Liver (tissue), 9 donors: Measurements from ENCODE around the gene ABHD12. TPM values are rescaled to one million over a fixed set of nuclear protein-coding genes. Genes with fewer than 3 reads are reported as not detected.

Experiments used
- DNase-seq: peaks from one replicate; pipeline ENCODE4 v3.0.0-alpha.2; 2017; ENCODE audit warnings: low spot score
- H3K27ac ChIP-seq, 2 donors: one replicate each; pipeline ENCODE4 v1.7.0; 2013; ENCODE audit warnings: inconsistent platforms in 2 of 2, low read length in 2 of 2, control low read depth in 1 of 2, low read depth in 1 of 2, mild to moderate bottlenecking in 1 of 2
- H3K27me3 ChIP-seq, 4 donors: one replicate each; pipeline versions ENCODE4 v1.6.1 to v1.7.0; 2013; ENCODE audit warnings: low read length in 3 of 4, inconsistent platforms in 1 of 4, mild to moderate bottlenecking in 1 of 4, moderate library complexity in 1 of 4; ENCODE audit not compliant: control insufficient read depth in 4 of 4, insufficient read depth in 4 of 4
- H3K36me3 ChIP-seq, 4 donors: one replicate each; pipeline versions ENCODE4 v1.6.1 to v1.7.0; 2013; ENCODE audit warnings: low read length in 3 of 4, mild to moderate bottlenecking in 3 of 4, low read depth in 1 of 4, moderate library complexity in 1 of 4; ENCODE audit not compliant: control insufficient read depth in 4 of 4, insufficient read depth in 3 of 4
- H3K4me1 ChIP-seq, 4 donors: one replicate each; pipeline versions ENCODE4 v1.6.1 to v1.7.0; 2013; ENCODE audit warnings: low read length in 3 of 4, mild to moderate bottlenecking in 3 of 4, moderate library complexity in 1 of 4; ENCODE audit not compliant: control insufficient read depth in 4 of 4, insufficient read depth in 4 of 4
- H3K4me3 ChIP-seq, 3 donors: one replicate each; pipeline versions ENCODE4 v1.6.1 to v1.7.0; 2013; ENCODE audit warnings: low read length in 3 of 3, control low read depth in 1 of 3, low read depth in 1 of 3, mild to moderate bottlenecking in 1 of 3
- H3K9ac ChIP-seq, 2 donors: one replicate each; pipeline ENCODE4 v1.7.0; 2013; ENCODE audit warnings: low read length in 2 of 2, mild to moderate bottlenecking in 2 of 2, moderate library complexity in 2 of 2, control low read depth in 1 of 2, low read depth in 1 of 2
- H3K9me3 ChIP-seq, 4 donors: one replicate each; pipeline versions ENCODE4 v1.6.1 to v1.7.0; 2013; ENCODE audit warnings: low read length in 3 of 4; ENCODE audit not compliant: control insufficient read depth in 4 of 4
- ATF3 ChIP-seq: IDR thresholded peaks from 2 replicates; pipeline ENCODE4 v1.6.1; 2016; ENCODE audit warnings: antibody characterized with exemption
- EGR1 ChIP-seq, 2 donors: IDR thresholded peaks; 2 replicates each; pipeline ENCODE4 v1.6.1; 2016 to 2018; ENCODE audit warnings: antibody characterized with exemption in 2 of 2, low read depth in 2 of 2
- FOXA1 ChIP-seq: IDR thresholded peaks from 2 replicates; pipeline ENCODE4 v1.6.1; 2016; ENCODE audit warnings: antibody characterized with exemption
- FOXA2 ChIP-seq: IDR thresholded peaks from 2 replicates; pipeline ENCODE4 v1.6.1; 2016; ENCODE audit warnings: antibody characterized with exemption
- GABPA ChIP-seq, 2 donors: IDR thresholded peaks in 1 of 2; conservative IDR thresholded peaks in 1 of 2; 2 replicates each; pipeline ENCODE4 v1.6.1; 2016; ENCODE audit warnings: antibody characterized with exemption in 2 of 2, mild to moderate bottlenecking in 1 of 2, moderate library complexity in 1 of 2
- HNF4A ChIP-seq, 2 donors: conservative IDR thresholded peaks; 2 replicates each; pipeline ENCODE4 v1.6.1; 2016; ENCODE audit warnings: antibody characterized with exemption in 2 of 2, mild to moderate bottlenecking in 2 of 2
- HNF4G ChIP-seq: IDR thresholded peaks from 2 replicates; pipeline ENCODE4 v1.6.1; 2016; ENCODE audit warnings: antibody characterized with exemption
- JUND ChIP-seq, 2 donors: IDR thresholded peaks; 2 replicates each; pipeline ENCODE4 v1.6.1; 2016; ENCODE audit warnings: antibody characterized with exemption in 2 of 2
- MAX ChIP-seq: IDR thresholded peaks from 2 replicates; pipeline ENCODE4 v1.6.1; 2016; ENCODE audit warnings: antibody characterized with exemption
- NR2F2 ChIP-seq: IDR thresholded peaks from 2 replicates; pipeline ENCODE4 v1.6.1; 2016; ENCODE audit warnings: antibody characterized with exemption
- RAD21 ChIP-seq, 2 donors: IDR thresholded peaks; 2 replicates each; pipeline ENCODE4 v1.6.1; 2016; ENCODE audit warnings: antibody characterized with exemption in 2 of 2, mild to moderate bottlenecking in 2 of 2
- RXRA ChIP-seq, 2 donors: IDR thresholded peaks; 2 replicates each; pipeline ENCODE4 v1.6.1; 2017 to 2018; ENCODE audit warnings: antibody characterized with exemption in 2 of 2, mild to moderate bottlenecking in 1 of 2
- SP1 ChIP-seq: IDR thresholded peaks from 2 replicates; pipeline ENCODE4 v1.6.1; 2018; ENCODE audit warnings: antibody characterized with exemption, mild to moderate bottlenecking
- TAF1 ChIP-seq: conservative IDR thresholded peaks from 2 replicates; pipeline ENCODE4 v1.6.1; 2016; ENCODE audit warnings: antibody characterized with exemption, mild to moderate bottlenecking
- YY1 ChIP-seq: IDR thresholded peaks from 2 replicates; pipeline ENCODE4 v1.6.1; 2016; ENCODE audit warnings: antibody characterized with exemption, mild to moderate bottlenecking
- WGBS: extraction: QIAGEN DNeasy Blood & Tissue Kit; methylation state at CpG from one replicate; pipeline ENCODE4 v1.1.7; 2013; 5-methylcytosine and 5-hydroxymethylcytosine counted together
- polyA plus RNA-seq, 2 donors: library from polyadenylated mRNA; stranded (reverse) in 1 of 2; unstranded in 1 of 2; fragments of 200-250 nt in 1 of 2; fragments of >200 nt in 1 of 2; fragmentation: Nextera tagmentation in 1 of 2; extraction: Ambion mirVana in 1 of 2; gene quantifications; one replicate each; pipeline versions ENCODE4 v1.2.1 to v1.2.3, GENCODE V29; 2013 to 2015
- total RNA-seq, 2 donors: library from RNA; depleted of rRNA; stranded (reverse); fragments of >200 nt; gene quantifications; one replicate each; pipeline ENCODE4 v1.2.3, GENCODE V29; 2014
- TF ChIP-seq, protein P1 (sequence below): fragments of 150-350 bp; IDR thresholded peaks from 2 replicates; pipeline ENCODE4 v1.5.1; 2017; ENCODE audit warnings: improper control_type of control experiment, low read depth, low read length; ENCODE audit not compliant: missing input control
- TF ChIP-seq, protein P2 (sequence below): IDR thresholded peaks from 2 replicates; pipeline ENCODE4 v1.6.1; 2016; ENCODE audit warnings: antibody characterized with exemption
- TF ChIP-seq, protein P3 (sequence below): IDR thresholded peaks from 2 replicates; pipeline ENCODE4 v1.6.1; 2016; ENCODE audit warnings: antibody characterized with exemption, mild to moderate bottlenecking
- donor health status: healthy.
- donor health status: healthy.
- donor health status: healthy.
- donor health status: healthy.
- donor health status: healthy.

Gene ABHD12
- total and polyA plus RNA-seq, 4 donors: 11.1 to 15.4 (median 12.9) TPM

GRCh38 chr20:25281541-25281991, 109.1 kb downstream of the ABHD12 start:
- H3K27me3 ChIP-seq: no peaks in the 10 kb centered on the region
- no peak overlapping the region for H3K9ac ChIP-seq
- TF ChIP-seq, protein P1, sequence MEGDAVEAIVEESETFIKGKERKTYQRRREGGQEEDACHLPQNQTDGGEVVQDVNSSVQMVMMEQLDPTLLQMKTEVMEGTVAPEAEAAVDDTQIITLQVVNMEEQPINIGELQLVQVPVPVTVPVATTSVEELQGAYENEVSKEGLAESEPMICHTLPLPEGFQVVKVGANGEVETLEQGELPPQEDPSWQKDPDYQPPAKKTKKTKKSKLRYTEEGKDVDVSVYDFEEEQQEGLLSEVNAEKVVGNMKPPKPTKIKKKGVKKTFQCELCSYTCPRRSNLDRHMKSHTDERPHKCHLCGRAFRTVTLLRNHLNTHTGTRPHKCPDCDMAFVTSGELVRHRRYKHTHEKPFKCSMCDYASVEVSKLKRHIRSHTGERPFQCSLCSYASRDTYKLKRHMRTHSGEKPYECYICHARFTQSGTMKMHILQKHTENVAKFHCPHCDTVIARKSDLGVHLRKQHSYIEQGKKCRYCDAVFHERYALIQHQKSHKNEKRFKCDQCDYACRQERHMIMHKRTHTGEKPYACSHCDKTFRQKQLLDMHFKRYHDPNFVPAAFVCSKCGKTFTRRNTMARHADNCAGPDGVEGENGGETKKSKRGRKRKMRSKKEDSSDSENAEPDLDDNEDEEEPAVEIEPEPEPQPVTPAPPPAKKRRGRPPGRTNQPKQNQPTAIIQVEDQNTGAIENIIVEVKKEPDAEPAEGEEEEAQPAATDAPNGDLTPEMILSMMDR: no peak
- TF ChIP-seq YY1: no peak
- no peak for TF ChIP-seq JUND (IDR thresholded peaks at IDR 0.05)
- no peak for TF ChIP-seq NR2F2
- no peak for TF ChIP-seq RXRA (IDR thresholded peaks at IDR 0.05)
- TF ChIP-seq, protein P2, sequence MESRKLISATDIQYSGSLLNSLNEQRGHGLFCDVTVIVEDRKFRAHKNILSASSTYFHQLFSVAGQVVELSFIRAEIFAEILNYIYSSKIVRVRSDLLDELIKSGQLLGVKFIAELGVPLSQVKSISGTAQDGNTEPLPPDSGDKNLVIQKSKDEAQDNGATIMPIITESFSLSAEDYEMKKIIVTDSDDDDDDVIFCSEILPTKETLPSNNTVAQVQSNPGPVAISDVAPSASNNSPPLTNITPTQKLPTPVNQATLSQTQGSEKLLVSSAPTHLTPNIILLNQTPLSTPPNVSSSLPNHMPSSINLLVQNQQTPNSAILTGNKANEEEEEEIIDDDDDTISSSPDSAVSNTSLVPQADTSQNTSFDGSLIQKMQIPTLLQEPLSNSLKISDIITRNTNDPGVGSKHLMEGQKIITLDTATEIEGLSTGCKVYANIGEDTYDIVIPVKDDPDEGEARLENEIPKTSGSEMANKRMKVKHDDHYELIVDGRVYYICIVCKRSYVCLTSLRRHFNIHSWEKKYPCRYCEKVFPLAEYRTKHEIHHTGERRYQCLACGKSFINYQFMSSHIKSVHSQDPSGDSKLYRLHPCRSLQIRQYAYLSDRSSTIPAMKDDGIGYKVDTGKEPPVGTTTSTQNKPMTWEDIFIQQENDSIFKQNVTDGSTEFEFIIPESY: no peak
- no peak for TF ChIP-seq FOXA1
- TF ChIP-seq MAX: no peak
- TF ChIP-seq ATF3: no peak
- TF ChIP-seq SP1: no peak
- TF ChIP-seq HNF4G: no peak
- TF ChIP-seq, protein P3, sequence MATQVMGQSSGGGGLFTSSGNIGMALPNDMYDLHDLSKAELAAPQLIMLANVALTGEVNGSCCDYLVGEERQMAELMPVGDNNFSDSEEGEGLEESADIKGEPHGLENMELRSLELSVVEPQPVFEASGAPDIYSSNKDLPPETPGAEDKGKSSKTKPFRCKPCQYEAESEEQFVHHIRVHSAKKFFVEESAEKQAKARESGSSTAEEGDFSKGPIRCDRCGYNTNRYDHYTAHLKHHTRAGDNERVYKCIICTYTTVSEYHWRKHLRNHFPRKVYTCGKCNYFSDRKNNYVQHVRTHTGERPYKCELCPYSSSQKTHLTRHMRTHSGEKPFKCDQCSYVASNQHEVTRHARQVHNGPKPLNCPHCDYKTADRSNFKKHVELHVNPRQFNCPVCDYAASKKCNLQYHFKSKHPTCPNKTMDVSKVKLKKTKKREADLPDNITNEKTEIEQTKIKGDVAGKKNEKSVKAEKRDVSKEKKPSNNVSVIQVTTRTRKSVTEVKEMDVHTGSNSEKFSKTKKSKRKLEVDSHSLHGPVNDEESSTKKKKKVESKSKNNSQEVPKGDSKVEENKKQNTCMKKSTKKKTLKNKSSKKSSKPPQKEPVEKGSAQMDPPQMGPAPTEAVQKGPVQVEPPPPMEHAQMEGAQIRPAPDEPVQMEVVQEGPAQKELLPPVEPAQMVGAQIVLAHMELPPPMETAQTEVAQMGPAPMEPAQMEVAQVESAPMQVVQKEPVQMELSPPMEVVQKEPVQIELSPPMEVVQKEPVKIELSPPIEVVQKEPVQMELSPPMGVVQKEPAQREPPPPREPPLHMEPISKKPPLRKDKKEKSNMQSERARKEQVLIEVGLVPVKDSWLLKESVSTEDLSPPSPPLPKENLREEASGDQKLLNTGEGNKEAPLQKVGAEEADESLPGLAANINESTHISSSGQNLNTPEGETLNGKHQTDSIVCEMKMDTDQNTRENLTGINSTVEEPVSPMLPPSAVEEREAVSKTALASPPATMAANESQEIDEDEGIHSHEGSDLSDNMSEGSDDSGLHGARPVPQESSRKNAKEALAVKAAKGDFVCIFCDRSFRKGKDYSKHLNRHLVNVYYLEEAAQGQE: no peak
- no peak for TF ChIP-seq HNF4A (conservative IDR thresholded peaks at IDR 0.05)
- TF ChIP-seq RAD21 (IDR thresholded peaks at IDR 0.05): no peak
- TF ChIP-seq GABPA (IDR thresholded peaks at IDR 0.05 in 1 of 2, conservative IDR thresholded peaks at IDR 0.05 in 1 of 2): no peak
- TF ChIP-seq EGR1 (IDR thresholded peaks at IDR 0.05; ENCODE audit: low read depth in 2 of 2): no peak
- no peak for TF ChIP-seq TAF1
- no peak for TF ChIP-seq FOXA2
- H3K27ac ChIP-seq: no peak overlapping the region
- H3K9me3 ChIP-seq: no peaks in the 10 kb centered on the region
- DNase-seq: no peak
- H3K36me3 ChIP-seq: peaks cover 0 to 19% (median 6%) of the 10 kb centered on the region in 4 donors
- no peak overlapping the region for H3K4me3 ChIP-seq
- WGBS: 95% methylated on average over 21 of the region's 21 CpGs
- H3K4me1 ChIP-seq: peaks cover 0 to 7% (median 3%) of the 10 kb centered on the region in 4 donors
